ENCODE results near the gene ISG20.

The ISG20 gene

DNA sequence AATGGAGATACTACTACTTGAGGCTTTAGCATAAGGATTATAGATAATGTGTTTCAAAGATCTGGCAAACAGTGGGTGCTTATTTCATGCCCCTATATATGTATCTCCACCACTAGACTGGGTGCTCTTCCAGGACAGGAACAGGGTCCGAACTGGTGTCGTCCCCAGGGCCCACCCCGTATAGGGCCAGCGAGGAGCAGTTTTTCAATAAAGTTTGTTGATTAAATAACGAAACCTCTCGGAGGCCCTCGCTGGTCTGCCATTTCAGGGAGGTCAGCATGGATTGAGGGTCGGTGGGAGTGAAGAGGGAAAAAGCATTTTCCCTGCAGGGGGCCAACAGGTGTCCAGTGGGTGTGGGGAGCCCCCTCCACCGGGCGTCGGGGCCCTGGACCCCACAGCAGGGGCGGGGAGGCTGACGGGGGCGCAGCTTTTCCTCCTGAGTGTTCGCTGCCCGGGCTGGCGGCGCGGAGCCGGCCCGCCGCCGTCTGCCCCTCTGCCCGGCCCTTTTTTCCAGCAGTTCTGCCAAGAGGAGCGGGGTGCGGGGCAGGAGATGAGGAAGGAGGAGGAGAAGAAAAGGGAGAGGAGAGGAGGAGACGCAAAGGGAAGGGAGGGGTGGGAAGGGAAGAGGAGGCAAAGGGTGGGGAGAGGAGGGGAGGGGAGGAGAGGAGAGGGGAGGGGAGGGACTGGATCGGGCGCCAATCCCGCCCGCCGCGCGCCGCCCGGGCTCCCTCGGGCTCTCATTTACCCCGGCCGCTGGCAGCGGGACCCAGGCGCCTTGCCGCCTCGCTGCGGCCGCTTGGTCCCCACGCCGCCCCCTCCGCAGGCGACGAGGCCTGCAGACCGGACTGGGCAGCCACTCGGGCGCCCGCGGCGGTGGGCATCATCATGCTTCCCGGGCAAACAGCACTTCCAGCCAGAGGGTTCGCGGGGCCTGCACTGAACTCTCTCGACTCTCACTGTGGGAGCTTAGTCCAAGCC lies 66.3 kb downstream of the ISG20 start:
- H3K4me3 ChIP-seq (ENCODE audit: low read length): no peak overlapping the region
- DNase-seq (ENCODE audit: low read depth, low spot score): no peak

DNA sequence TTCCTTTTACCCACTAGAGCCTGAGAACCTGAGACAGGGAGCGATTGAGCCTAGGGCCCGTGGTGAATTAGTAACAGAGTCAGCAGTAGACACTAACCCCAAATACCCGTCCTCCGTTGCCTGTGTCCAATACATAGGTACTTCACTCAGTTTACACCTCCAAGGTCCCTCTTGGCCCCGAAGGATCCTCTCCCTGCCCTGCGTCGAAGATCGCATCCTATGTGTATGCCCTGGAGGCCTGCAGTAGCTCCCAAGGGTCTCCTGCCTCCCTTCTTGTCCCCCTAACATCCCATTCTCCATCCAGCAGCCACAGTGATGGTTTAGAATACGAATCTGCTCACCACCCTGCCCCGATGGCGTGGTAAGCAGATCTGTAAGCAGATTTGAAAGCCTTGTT lies 67.0 kb downstream of the ISG20 start:
- no peak for DNase-seq (ENCODE audit: low read depth, low spot score)
- no peak overlapping the region for H3K4me3 ChIP-seq (ENCODE audit: low read length)

All from Jurkat, Clone E6-1 (cell line).